HEK293 (cell line): Measurements from ENCODE around the gene SUSD6.
"Not testable (repeated sequence)": the region's sequence is repeated elsewhere in the genome, so short reads cannot be mapped to it uniquely, and the experiment has no call there.

Source experiments
- OSR2 ChIP-seq: fragments of 450-650 bp; formaldehyde crosslinking; IDR thresholded peaks from 2 replicates; pipeline ENCODE4 v1.5.1; 2016; ENCODE audit warnings: missing biosample characterization, missing genetic modification characterization
- REST ChIP-seq: fragments of 450-650 bp; formaldehyde crosslinking; IDR thresholded peaks from 2 replicates; pipeline ENCODE4 v1.5.1; 2016; ENCODE audit warnings: missing biosample characterization, missing genetic modification characterization
- ZFP37 ChIP-seq: fragments of 450-650 bp; formaldehyde crosslinking; IDR thresholded peaks from 2 replicates; pipeline ENCODE4 v1.5.1; 2016; ENCODE audit warnings: missing biosample characterization, missing genetic modification characterization
- ZNF302 ChIP-seq: fragments of 450-650 bp; formaldehyde crosslinking; IDR thresholded peaks from 2 replicates; pipeline ENCODE4 v1.5.1; 2016; ENCODE audit warnings: missing biosample characterization, missing genetic modification characterization, low read depth
- ZNF660 ChIP-seq: fragments of 450-650 bp; IDR thresholded peaks from 2 replicates; pipeline ENCODE4 v1.5.1; 2018; ENCODE audit warnings: missing biosample characterization, mild to moderate bottlenecking, missing genetic modification characterization
- TF ChIP-seq, protein P1 (sequence below): fragments of 450-650 bp; formaldehyde crosslinking; IDR thresholded peaks from 2 replicates; pipeline ENCODE4 v1.5.1; 2016; ENCODE audit warnings: missing biosample characterization, missing genetic modification characterization
- TF ChIP-seq, protein P2 (sequence below): fragments of 450-650 bp; formaldehyde crosslinking; IDR thresholded peaks from 2 replicates; pipeline ENCODE4 v1.5.1; 2016; ENCODE audit warnings: missing biosample characterization, missing genetic modification characterization
- TF ChIP-seq, protein P3 (sequence below): fragments of 450-650 bp; formaldehyde crosslinking; IDR thresholded peaks from 2 replicates; pipeline ENCODE4 v1.5.1; 2016; ENCODE audit warnings: missing biosample characterization, missing genetic modification characterization

- TF ChIP-seq, protein P1, sequence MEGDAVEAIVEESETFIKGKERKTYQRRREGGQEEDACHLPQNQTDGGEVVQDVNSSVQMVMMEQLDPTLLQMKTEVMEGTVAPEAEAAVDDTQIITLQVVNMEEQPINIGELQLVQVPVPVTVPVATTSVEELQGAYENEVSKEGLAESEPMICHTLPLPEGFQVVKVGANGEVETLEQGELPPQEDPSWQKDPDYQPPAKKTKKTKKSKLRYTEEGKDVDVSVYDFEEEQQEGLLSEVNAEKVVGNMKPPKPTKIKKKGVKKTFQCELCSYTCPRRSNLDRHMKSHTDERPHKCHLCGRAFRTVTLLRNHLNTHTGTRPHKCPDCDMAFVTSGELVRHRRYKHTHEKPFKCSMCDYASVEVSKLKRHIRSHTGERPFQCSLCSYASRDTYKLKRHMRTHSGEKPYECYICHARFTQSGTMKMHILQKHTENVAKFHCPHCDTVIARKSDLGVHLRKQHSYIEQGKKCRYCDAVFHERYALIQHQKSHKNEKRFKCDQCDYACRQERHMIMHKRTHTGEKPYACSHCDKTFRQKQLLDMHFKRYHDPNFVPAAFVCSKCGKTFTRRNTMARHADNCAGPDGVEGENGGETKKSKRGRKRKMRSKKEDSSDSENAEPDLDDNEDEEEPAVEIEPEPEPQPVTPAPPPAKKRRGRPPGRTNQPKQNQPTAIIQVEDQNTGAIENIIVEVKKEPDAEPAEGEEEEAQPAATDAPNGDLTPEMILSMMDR (tag by site-specific recombination) = not testable (repeated sequence)
- not testable (repeated sequence) for TF ChIP-seq ZNF302 (tag by site-specific recombination); REST (tag by site-specific recombination); ZNF660 (tag by site-specific recombination); ZFP37; OSR2 (tag by site-specific recombination)
- TF ChIP-seq, protein P2, sequence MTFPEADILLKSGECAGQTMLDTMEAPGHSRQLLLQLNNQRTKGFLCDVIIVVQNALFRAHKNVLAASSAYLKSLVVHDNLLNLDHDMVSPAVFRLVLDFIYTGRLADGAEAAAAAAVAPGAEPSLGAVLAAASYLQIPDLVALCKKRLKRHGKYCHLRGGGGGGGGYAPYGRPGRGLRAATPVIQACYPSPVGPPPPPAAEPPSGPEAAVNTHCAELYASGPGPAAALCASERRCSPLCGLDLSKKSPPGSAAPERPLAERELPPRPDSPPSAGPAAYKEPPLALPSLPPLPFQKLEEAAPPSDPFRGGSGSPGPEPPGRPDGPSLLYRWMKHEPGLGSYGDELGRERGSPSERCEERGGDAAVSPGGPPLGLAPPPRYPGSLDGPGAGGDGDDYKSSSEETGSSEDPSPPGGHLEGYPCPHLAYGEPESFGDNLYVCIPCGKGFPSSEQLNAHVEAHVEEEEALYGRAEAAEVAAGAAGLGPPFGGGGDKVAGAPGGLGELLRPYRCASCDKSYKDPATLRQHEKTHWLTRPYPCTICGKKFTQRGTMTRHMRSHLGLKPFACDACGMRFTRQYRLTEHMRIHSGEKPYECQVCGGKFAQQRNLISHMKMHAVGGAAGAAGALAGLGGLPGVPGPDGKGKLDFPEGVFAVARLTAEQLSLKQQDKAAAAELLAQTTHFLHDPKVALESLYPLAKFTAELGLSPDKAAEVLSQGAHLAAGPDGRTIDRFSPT = not testable (repeated sequence)
- TF ChIP-seq, protein P3, sequence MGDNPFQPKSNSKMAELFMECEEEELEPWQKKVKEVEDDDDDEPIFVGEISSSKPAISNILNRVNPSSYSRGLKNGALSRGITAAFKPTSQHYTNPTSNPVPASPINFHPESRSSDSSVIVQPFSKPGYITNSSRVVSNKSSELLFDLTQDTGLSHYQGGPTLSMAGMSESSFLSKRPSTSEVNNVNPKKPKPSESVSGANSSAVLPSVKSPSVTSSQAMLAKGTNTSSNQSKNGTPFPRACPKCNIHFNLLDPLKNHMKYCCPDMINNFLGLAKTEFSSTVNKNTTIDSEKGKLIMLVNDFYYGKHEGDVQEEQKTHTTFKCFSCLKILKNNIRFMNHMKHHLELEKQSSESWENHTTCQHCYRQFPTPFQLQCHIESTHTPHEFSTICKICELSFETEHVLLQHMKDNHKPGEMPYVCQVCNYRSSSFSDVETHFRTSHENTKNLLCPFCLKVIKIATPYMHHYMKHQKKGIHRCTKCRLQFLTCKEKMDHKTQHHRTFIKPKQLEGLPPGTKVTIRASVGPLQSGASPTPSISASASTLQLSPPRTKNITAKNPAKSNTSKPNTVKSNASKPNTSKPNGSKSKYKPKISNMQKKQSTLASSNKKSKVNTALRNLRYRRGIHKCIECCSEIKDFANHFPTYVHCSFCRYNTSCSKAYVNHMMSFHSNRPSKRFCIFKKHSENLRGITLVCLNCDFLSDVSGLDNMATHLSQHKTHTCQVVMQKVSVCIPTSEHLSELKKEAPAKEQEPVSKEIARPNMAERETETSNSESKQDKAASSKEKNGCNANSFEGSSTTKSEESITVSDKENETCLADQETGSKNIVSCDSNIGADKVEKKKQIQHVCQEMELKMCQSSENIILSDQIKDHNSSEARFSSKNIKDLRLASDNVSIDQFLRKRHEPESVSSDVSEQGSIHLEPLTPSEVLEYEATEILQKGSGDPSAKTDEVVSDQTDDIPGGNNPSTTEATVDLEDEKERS (tag by site-specific recombination) = not testable (repeated sequence)
Measured at GRCh38 chr14:69647642-69648041, 36.2 kb downstream of the SUSD6 start.
